Stimulated activated CD4-positive, alpha-beta T cell treated with anti-CD3 and anti-CD28 coated beads, Interleukin-2, amount 100 ng/mL, for 24 hours (primary cell): ENCODE results near the gene SLC10A7.
A peak's percentile ranks its signal among the peaks of the same experiment; 100 is the strongest.

Source experiments
- DNase-seq, 2 donors: peaks; one replicate each; pipeline ENCODE4 v3.0.0-alpha.2; 2020

Gene SLC10A7

DNA sequence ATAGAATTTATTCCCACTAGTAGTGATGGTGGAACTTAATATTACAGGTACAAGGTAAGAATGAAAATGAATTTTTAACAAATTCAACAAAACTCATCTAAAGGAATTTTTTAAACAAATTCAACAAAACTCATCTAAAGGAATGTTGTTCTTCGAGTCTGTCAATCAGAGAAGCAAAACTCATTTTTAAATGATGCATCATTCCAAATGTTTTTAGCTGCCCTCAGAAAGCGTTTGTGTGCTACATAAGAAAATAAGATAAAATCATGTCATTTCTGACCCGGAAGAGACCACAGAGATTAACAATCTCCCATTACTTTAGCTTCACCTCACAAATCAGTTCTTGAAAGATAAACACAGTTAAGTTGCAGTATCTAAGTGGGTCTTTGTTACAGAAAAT lies 178.0 kb downstream of the SLC10A7 start:
- DNase-seq = no peak

DNA sequence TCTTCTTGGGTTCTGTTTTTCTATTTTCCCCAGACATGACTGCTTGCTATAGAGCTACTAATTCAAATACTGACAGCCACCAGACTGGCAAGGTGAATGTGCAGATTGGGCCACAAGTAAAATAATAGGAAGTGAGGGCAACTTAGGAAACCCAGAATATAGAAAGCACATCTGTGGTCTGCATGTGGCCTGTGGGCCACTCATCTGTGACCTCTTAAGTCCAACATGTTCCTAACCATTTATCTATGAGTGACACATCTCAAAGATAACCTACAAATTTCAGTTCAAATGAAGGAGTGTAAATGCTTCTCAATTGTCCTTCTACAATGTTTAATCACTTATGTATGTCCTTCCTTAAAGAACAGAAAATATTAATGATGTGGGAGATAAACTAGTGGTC lies 178.5 kb downstream of the SLC10A7 start:
- DNase-seq = no peak

DNA sequence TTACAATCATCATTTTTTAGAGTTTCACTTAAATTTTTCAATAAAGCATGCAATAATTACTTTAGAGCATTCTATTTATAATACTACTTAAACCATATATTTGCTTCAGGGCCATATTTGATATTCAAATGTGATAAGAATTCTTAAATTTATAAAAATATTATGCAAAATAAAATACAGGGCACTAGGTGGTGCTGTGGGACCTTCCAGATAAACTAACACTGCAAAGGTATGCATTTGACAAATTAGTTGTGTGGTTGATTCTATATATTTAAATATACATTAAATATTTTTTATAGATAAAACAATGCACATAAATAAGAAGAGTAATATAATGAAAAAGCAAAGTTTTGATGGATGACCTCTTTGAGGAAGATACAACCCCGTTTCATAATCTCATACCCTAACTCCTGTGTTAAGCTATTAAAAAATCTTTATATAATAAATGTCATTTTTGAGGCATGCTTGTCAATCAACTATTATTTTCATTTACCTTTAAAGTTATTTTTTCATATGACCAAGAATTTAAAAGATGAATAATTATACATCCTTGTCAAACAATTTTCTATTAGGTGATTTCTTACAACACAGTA lies 179.0 kb downstream of the SLC10A7 start:
- peak; percentile 17 to 42 for DNase-seq

DNA sequence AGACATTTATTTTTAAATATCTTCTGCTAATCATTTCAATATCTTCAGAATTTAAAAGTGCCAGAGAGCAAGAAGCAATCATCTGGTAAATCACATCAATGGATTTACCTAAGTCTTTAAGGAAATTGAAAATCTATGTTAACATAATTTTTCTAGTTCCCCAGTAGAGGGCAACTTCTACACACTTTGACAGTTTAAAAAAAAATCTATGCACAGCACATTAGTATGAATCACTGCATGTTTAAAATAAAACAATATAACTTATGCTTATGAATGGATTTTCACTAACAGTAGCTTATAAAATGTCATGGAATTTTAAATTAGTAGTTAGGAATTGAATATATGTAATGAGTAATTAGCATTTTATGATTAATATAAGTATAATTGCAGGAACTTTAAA lies 180.9 kb downstream of the SLC10A7 start:
- no peak for DNase-seq

DNA sequence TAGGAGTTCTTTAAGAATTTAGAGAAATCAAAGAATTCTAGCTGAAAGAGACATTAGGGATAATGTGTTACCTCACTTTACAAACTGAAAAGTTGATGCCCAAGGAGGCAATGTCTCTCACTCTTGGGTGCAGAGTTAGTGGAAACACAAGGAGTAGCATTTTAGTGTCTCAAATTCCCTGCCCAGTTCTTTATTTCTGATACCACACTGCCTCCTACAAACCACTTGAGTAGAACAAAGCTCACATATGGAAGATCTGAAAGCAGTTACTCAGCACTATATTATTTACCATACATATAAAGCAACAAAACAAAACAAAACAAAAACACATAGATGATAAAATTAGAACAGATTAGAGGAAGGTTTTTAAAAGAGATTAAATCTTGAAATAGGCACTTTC lies 183.2 kb downstream of the SLC10A7 start:
- DNase-seq = no peak

DNA sequence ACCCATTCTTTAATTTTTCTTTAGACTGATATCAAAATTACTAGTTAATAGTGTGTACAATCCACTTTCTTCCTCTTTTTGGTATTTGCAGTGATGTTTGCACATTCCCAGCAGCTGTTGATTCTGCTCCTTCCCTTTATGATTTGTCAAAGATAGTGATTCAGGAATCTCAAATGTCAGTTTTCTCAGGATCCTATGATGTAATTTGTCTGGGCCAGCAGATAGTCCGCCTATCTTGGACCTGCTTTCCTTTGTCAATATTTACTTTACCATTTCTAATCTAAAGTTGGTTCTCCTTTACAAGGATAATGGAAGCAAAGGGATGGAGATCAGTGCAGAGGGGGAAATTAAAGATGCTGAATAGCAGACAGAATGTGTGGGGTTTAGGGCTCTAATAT lies 185.3 kb downstream of the SLC10A7 start:
- no peak for DNase-seq

DNA sequence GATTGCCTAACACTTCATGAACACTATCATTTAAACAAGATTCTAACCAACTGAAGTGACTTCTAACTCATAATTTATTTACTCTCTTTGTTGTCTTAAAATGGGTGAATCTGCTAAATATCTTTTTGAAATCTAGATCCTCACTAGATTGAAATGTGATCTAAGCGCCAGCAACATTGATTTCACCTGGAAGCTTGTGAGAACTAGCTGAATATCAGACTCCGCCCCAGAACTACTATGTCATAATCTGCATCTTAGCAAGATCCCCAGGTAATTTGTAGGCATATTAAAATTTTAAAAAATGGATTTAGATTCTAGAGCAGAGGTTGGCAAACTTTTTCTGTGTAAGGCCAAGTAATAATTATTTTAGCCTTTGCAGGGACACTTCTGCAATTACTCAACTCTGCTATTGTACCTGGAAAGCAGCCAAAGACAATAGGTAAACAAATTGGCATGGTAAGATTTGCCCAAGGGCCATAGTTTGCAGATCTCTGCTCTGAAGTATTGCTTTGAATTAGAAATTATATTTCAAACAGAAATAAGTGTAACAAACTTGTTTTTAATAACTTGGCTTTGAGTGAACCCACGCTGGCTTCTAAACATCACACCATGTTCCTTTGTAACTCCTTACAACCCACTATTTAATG lies 185.9 kb downstream of the SLC10A7 start:
- no peak for DNase-seq

DNA sequence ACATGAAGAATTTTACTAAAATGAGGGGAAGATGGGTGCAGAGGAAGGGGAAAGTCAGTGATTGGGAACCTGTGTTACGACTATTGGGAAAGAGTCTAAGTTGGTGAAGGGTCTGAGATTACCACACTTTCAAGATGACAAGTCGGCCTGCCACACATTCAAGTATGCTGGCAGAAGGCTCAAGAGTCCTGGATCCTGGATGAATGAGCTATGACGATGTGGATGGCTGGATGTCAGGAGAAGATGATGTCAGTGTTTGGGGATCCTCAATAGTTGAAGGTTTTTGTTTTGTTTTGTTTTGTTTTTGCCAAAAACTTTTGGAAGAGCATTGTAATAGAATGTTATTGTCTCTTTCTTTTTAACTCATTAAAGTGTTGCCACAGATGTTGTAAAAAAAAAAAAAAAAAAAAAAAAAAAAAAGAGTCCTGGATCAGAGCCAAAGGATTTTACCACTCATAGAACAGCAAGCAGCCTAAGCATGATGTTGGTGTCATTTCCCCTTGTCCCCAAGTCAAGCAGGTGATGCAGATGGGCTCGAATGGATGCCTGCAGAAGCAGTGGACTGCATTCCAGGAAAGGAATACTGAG lies 186.8 kb downstream of the SLC10A7 start:
- DNase-seq = no peak

DNA sequence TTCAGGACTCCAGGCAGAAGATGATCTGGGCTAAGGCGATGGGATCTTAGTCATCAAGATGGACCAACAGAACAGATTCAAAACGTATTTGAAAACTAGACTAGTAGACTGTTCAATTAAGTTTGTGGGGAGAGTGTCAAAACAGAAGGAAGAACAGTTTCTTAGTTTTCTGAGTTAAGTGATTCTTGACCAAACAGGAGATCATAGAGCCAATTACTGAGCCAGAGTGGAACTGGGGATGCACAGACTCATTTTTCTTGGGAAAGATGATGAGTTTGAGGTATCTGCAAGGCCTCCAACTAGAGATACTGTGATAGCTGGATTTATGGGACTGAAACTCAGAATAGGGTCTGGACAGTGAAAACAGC lies 187.9 kb downstream of the SLC10A7 start:
- no peak for DNase-seq

DNA sequence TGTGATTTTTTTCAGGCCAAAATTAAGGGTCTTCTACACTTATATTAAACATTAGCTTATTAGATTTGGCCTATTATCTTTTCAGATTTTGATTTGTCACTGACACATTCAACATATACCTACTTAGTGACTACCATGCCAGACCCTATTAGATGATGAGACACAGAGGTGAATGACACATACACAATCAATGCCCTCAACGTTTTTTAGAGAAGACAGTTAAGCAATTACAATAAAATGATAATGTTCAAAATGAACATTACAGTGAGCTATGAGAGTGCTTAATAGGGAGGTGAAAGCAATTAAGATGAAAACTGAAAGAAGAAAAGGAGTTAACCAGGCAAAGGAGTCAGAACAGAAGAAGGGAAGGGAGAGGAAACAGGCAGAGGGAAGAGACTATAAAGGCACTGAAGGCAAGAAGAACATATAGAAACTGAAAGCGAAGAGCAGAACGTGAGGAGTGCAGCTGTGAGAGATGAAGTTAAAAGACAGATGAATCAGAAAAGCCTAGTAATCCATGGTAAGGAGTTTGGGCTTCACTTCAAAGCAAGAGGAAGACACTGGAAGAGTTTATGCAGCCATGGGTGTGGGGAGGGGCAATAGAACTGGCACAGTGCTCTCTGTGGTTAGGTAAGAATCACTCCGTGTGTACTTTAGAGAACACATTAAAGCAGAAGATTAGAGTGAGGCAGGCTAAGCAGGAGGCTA lies 188.4 kb downstream of the SLC10A7 start:
- peak; percentile 6 to 21 for DNase-seq

DNA sequence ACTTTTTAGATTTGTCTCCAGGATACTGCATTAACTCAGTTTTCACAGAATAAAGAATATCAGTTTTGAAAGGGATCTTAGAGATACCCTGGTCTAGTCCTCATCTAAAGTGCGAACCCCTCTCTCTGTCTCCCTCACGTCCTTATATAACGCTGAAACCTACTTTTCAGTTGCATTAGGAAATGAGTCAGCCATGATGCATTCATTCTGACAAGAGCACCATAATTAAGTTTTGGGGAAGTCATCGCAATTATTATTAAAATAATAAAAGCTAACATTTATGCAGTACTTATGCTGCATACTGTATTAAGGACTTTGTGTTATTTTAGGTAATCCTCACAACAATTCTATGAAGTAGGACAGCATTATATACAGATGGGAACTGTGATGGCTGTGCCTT lies 191.3 kb downstream of the SLC10A7 start:
- DNase-seq = no peak

DNA sequence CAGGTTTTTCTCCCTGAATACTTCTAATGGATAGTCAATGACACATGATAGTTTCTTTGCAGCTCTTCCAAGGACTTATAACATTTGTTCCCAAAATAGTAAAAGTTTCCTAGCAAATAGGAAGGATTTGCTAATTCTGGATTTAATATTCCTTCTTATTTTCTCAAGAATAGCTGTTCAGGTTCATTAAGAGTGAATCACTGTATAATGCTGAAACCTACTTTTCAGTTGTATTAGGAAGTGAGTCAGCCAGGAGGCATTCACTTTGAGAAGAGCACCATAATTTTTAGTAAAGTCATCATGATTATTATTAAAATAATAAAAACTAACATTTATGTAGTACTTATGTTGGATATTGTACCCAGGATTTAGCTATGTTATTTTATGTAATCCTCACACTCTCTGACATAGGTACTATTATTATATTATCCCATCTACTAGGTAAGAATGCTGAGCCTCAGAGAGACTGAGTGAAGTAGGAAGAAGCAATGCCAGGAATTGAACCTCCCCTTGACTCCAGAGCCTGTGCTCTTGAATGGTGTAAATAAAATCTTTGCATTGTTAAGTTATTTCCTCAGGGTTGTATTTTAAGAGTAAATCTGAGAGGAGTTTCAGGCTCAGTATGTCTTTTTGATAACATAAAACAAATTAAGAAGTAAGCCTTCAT lies 192.6 kb downstream of the SLC10A7 start:
- no peak for DNase-seq

DNA sequence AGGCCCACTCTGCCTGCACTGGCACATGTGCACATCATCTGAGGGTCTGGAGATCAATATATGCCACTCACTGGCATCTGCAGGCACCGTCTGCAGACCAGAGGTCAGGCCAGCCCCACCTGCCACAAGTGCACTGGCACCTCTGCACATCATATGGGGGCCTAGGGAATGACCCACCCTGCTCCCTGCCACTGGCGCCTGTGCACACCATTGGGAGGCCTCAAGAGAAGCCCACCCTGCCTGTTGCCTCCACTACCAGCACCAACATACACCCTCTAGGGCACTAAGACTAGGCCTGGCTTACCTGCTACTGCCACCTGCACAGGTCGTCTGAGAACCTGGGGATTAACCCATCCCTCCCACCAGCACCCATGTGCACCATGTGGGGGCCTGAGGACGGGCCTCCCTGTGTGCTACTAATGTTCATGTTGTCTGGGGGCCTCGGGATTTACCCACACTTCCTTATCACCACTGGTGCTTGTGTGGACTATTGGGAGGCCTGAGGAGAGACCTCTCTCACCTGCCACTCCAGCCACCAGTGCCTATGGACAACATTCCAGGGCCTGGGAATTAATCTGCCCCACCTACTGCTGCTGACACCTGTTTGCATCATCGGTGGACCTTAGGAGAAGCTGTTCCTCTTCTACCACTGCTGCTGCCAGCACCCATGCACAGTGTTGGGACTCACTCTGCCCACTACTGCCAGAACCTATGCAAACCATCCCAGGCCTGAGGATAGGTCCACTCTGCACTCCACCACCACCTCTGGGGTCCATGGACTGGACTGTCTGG lies 193.7 kb downstream of the SLC10A7 start:
- no peak for DNase-seq

DNA sequence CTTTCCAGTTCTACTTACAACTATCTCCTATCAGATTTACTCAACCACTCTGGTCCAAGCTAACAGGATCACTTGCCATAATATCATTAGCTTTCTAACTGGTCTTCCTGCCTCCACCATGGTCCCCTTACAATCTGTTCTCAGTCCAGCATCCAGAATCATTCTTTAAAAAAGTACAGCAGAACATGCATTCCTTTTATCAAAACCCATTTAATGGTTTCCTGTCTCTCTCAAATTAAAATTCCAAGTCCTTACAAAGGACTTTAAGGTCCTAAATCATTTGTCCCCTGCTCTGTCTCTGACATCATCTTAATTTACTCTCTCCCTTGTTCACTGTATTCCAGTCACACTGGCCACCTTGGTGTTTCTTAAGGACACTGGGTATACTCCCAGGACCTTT lies 202.8 kb downstream of the SLC10A7 start:
- DNase-seq = no peak

DNA sequence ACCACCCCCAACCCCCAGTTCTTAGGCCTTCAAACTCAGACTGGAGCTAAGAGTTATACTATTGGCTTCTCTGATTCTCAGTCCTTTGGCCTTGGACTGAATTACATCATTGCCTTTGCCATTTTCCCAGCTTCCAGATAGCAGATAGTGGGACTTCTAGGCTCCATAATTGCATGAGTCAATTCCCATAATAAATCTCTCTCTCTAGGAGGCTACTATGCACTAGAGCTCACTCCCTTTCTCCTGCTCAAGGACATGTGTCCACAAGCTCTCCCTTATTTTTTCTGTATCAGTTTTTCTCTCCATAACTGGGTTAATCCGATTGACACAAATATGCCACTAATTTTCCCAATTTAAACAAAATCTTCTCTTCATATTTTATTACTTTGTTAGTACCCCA lies 204.0 kb downstream of the SLC10A7 start:
- no peak for DNase-seq

DNA sequence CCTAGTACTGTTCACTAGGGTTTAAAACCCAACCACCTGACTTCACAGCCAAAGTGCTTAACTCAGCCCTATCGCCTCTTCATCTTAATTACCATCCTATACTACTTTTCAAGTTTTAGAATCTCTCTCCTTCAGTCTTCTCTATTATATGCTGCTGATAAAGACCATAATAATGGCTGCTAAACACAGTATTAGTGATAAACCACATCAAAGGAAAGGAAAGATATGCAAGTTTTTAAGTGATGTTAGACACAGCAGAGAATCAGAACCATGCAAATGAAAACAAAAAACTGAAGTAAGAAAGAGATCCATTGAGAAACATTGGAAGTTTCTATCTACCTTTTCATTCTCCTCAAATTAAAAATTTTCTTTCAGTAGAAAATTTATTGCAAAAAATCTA lies 206.6 kb downstream of the SLC10A7 start:
- DNase-seq = no peak

DNA sequence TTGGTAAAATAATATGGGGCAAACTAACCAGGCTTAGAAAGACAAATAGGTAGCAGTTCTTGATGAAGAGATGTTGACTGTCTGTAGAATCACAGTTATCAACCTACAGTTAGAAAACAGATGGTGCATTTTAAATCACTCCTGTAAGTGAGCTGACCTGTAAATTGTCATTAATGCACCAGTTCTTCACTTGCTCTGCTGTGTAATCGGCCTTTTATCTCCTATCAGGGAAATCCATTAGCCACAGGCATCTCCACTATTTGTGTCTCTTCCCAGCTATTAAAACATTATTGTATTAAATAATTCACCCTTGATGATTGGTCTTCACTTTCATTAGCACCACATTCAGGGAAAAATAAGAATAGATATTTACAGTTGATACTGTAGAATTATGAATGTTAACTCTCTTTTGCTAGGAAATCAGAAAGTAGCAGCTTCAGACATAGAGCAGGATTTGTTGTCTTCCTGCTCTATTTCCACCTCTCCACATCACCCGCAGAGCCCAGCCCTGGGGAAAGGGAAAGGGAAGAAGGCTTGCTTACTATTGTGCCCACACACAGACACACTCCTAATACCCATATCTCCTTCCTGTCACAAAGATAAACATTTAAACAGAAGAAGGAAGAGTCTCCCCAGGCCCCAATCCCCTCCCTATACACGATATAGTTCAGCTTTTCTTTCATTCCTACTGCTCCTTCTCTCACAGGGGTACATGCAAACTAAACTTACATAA lies 210.3 kb downstream of the SLC10A7 start:
- DNase-seq = no peak

DNA sequence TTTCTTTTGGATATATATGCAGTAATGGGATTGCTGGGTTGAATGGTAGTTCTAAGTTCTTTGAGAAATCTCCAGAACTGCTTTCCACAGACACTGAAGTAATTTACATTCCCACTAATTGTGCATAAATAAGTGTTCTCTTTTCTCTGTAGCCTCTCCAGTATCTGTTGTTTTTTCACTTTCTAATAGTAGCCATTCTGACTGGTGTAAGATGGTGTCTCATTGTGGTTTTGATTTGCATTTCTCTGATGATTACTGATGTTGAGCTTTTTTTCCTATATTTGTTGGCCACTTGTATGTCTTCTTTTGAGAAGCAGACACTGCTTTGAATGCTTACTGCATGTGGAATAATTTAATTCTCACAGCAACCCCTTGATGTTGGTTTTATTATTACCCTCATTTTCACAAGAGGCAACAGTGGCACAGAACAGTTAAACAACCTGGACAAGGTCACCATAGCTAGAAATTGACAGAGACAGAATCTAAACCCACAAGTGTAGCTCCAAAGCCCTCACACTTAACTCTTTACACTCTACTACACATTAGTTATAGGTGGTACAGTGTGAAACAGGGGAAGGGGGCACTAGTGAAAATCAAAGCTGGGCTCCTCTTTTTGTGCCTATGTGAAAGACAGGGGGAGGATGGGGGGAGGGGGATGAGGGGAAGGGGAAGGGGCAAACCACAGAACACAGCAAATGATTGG lies 211.3 kb downstream of the SLC10A7 start:
- DNase-seq = no peak

DNA sequence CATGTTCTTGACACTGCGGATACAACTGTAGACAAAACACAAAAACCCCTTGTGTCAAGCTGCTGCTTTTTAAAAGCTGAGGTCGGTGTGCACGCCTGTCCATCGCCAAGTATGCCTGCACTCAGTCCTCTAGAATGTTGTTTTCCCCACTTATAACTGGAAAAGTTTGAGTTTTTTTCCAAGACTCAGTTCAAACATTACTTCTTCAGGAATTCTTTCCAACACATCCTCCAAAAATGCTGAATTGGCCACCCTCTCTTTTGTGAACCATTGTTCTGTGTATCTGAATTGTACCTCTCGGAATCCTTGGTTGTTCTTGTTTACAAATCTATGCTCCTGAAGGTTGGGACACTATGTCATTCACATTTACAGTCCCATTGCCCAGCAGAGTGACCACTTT lies 212.8 kb downstream of the SLC10A7 start:
- no peak for DNase-seq

DNA sequence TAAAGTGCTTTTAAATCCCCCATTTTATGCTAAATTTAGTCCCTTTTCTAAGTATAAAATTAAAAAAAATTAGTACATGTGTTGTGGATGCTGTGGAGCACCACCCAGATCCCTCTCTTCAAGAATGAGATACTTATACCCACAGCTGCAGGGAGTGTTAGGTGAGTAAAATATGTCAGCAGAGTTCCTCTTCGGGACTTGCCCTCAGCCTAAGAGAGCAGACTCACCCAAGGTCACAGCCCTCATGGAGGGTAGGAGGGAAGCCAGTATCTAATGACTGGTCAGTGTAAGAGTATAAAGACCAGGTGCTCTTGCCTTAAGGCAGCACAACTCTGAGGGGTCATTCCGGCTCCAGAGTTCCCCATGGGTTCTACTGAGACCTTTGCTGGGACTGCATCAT lies 218.9 kb downstream of the SLC10A7 start:
- no peak for DNase-seq

DNA sequence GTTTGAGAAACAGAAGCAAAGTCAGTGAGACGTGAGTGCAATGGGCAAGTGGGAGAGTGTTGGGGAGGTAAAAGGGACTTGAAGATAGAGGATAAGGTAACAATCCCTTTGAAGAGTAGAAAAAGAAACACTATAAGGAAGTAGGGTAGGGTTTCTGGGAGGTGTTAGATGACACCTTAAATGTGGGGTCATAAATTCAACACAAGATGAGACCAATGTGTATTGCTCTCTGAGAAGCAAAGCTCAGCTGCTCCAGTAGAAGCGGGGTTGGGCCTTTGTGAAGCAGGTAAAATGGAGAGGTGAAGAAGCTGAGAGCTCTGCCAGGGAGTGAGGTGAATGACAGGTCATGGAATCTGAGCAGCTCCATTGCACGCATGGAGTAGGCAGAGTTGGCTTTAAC lies 222.1 kb downstream of the SLC10A7 start:
- DNase-seq = no peak
